Neural crest cell (in vitro differentiated cells): Measurements from ENCODE around the gene PTK6. TPM values are rescaled to one million over a fixed set of nuclear protein-coding genes. Genes with fewer than 3 reads are reported as not detected.
A peak's percentile ranks its signal among the peaks of the same experiment; 100 is the strongest.

Experiments used
- DNase-seq: peaks from one replicate; pipeline ENCODE4 v3.0.0; 2021; ENCODE audit warnings: low read depth, mixed read lengths, low spot score
- H3K27ac Mint-ChIP-seq: one replicate; pipeline ENCODE4 v1.8.0; 2021; ENCODE audit warnings: mild to moderate bottlenecking, mixed read lengths; ENCODE audit not compliant: unreplicated experiment
- H3K27me3 Mint-ChIP-seq: 2 replicates; pipeline ENCODE4 v1.8.0; 2021; ENCODE audit warnings: low read depth, mild to moderate bottlenecking, mixed read lengths
- H3K36me3 Mint-ChIP-seq: 2 replicates; pipeline ENCODE4 v1.8.0; 2021; ENCODE audit warnings: low read depth, mild to moderate bottlenecking, mixed read lengths
- H3K4me1 Mint-ChIP-seq: 2 replicates; pipeline ENCODE4 v1.8.0; 2021; ENCODE audit warnings: mixed read lengths
- H3K4me3 Mint-ChIP-seq: one replicate; pipeline ENCODE4 v1.8.0; 2021; ENCODE audit warnings: mild to moderate bottlenecking, mixed read lengths
- H3K9me3 Mint-ChIP-seq: 2 replicates; pipeline ENCODE4 v1.8.0; 2021; ENCODE audit warnings: mixed read lengths
- long read RNA-seq: library from polyadenylated mRNA; unstranded; transcript quantifications from one replicate; pipeline ENCODE4 v2.0.0, GENCODE V29; 2020
- total RNA-seq: library from RNA; stranded (reverse); gene quantifications from 2 replicates; pipeline ENCODE4 v1.2.1, GENCODE V29; 2021
- TF ChIP-seq, protein P1 (sequence below): fragments of 200-600 bp; sonication (generic); conservative IDR thresholded peaks from 2 replicates; pipeline ENCODE4 v1.5.0; 2021; ENCODE audit warnings: antibody characterized with exemption, mild to moderate bottlenecking

PTK6 gene
- total RNA-seq = not detected in 2 replicates
- long read RNA-seq = 0 reads

DNA sequence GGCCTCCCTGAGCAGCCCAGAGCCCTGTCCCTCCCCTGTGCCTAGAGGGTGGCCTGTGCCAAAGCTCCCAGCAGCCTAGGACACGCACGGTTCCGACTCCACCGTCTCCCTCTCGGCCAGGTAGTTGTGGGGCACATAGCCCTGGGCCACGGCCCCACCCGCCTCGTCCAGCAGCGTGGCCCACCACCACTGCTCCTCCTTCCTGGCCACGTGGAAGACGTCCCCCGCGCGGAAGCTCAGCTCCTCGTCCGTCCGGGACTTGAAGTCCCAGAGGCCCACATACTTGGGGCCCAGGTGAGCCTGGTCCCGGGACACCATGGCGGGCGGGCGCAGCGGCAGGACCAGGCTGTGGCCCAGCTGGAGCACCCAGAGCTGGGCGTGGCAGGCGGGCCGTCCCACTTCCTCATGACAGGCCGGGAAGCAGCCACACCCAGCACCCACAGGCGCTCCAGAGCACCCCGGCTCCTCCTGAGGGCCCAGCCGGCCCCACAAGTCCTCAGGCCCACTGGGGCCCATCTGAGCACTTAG, at the start of gene PTK6:
TSS of gene PTK6 (minus strand) at position 380 of the 528 bp plus-strand sequence. CDS start at position 318, 62 bp downstream.
- H3K27ac Mint-ChIP-seq = no peak within 1 kb of the TSS
- no peak within 1 kb of the TSS for H3K4me3 Mint-ChIP-seq
- H3K27me3 Mint-ChIP-seq = peaks cover 1% of the 10 kb centered on the region
- H3K9me3 Mint-ChIP-seq = no peaks in the 10 kb centered on the region
- DNase-seq = no peak
- H3K4me1 Mint-ChIP-seq = peaks cover 6% of the 10 kb centered on the region
- no peaks in the 10 kb centered on the region for H3K36me3 Mint-ChIP-seq
- TF ChIP-seq, protein P1, sequence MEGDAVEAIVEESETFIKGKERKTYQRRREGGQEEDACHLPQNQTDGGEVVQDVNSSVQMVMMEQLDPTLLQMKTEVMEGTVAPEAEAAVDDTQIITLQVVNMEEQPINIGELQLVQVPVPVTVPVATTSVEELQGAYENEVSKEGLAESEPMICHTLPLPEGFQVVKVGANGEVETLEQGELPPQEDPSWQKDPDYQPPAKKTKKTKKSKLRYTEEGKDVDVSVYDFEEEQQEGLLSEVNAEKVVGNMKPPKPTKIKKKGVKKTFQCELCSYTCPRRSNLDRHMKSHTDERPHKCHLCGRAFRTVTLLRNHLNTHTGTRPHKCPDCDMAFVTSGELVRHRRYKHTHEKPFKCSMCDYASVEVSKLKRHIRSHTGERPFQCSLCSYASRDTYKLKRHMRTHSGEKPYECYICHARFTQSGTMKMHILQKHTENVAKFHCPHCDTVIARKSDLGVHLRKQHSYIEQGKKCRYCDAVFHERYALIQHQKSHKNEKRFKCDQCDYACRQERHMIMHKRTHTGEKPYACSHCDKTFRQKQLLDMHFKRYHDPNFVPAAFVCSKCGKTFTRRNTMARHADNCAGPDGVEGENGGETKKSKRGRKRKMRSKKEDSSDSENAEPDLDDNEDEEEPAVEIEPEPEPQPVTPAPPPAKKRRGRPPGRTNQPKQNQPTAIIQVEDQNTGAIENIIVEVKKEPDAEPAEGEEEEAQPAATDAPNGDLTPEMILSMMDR = no peak

GRCh38 chr20:63586797-63587196, 49.6 kb upstream of the PTK6 start:
- no peaks in the 10 kb centered on the region for H3K9me3 Mint-ChIP-seq
- no peak overlapping the region for H3K4me3 Mint-ChIP-seq
- no peak overlapping the region for H3K27ac Mint-ChIP-seq
- H3K36me3 Mint-ChIP-seq = peaks cover 5% of the 10 kb centered on the region
- TF ChIP-seq, protein P1 = no peak
- DNase-seq = no peak
- H3K4me1 Mint-ChIP-seq = peaks cover 17% of the 10 kb centered on the region
- H3K27me3 Mint-ChIP-seq = no peaks in the 10 kb centered on the region

DNA sequence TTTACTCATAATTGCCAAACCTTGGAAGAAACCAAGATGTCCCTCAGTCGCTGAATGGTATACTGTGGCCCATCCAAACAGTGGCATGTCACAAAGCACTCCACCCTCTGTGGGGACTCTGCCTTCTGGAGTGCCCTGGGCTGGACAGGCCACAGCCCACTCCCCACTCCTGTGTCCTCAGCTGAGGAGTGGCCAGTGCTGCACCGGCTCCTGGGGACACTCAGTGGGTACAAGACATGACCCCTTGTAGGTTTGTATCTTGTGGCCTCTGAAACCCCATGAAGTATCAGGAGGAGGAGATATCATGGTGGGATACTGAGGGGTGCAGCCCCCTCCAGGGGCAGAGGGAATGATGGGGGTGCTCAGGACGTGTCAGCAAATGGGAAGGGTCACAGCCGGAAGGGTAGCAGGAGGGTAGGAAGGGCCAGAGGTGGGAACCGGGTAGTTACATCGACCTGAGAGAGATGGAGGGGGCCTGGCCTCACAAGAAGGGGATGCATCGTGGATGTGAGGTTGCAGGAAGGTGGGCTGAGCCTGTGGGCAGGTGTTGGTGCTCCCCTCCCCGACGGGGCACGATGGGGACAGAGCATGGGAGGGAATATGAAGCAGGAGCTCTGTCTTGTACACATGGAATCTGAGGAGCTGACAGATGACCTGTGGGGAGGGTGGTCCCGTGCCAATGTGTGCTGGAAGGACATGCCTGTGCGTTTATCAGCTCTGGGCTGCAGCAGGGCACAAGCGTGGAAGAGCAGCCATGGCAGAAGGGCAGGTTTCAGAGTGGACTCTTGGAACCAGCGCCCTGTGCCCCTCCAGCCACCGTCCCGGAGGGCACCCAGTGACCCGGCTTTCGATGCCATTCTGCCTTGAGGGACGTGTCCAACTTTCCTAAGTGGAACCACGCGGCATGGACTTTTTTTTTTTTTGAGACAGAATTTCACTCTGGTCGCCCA, 48.7 kb upstream of the PTK6 start:
- H3K27ac Mint-ChIP-seq = no peak overlapping the region
- DNase-seq = no peak
- H3K4me3 Mint-ChIP-seq = no peak overlapping the region
- no peaks in the 10 kb centered on the region for H3K9me3 Mint-ChIP-seq
- H3K27me3 Mint-ChIP-seq = no peaks in the 10 kb centered on the region
- TF ChIP-seq, protein P1 = no peak
- peaks cover 17% of the 10 kb centered on the region for H3K4me1 Mint-ChIP-seq
- peaks cover 2% of the 10 kb centered on the region for H3K36me3 Mint-ChIP-seq

DNA sequence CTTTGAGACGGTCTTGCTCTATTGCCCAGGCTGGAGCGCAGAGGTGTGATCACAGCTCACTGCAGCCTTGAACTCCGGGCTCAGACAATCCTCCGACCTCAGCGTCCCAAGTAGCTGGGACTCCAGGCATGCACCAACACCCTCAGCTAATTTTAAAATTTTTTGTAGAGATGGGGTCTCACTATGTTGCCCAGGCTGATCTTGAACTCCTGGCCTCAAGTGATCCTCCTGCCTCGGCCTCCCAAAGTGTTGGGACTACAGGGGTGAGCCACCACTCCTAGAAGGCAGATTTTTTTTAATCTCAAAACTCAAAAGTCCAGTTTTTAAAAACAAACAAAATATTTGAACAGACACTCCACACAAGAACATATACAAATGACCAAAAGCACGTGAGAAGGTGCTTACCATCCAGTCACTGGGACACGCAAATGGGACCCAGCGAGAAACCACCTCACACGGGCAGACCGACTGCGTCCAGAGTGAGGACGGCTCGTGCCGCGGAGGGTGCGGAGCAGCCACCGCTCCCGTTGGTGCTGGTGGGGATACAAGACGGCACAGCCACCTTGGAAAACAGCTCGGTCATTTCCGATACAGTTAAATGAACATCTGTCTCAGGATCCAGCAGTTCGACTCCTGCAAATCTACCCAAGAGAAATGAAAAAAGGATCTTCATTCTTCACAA, 45.3 kb upstream of the PTK6 start:
- no peak overlapping the region for H3K4me3 Mint-ChIP-seq
- no peaks in the 10 kb centered on the region for H3K36me3 Mint-ChIP-seq
- no peaks in the 10 kb centered on the region for H3K27me3 Mint-ChIP-seq
- no peaks in the 10 kb centered on the region for H3K9me3 Mint-ChIP-seq
- TF ChIP-seq, protein P1 = no peak
- DNase-seq = no peak
- no peak overlapping the region for H3K27ac Mint-ChIP-seq
- peaks cover 12% of the 10 kb centered on the region for H3K4me1 Mint-ChIP-seq

- TF ChIP-seq, protein P1 = peak; percentile 46
- Mint-ChIP-seq H3K4me3 (no peak overlapping the region), H3K4me1 (peaks cover 12% of the 10 kb centered on the region), H3K9me3 (no peaks in the 10 kb centered on the region), H3K27ac (no peak overlapping the region), H3K27me3 (no peaks in the 10 kb centered on the region), H3K36me3 (no peaks in the 10 kb centered on the region)
- DNase-seq = no peak
Observed at GRCh38 chr20:63580796-63581461, 43.8 kb upstream of the PTK6 start.
